Natural killer cell (primary cell): ENCODE results near the gene ADAM10. TPM values are rescaled to one million over a fixed set of nuclear protein-coding genes. Genes with fewer than 3 reads are reported as not detected.
A peak's percentile ranks its signal among the peaks of the same experiment; 100 is the strongest.

Experiments
- ATAC-seq, 3 donors: fragments of 150-1000 bp in 2 of 3; fragments of 200-7000 bp in 1 of 3; cut with Tn5 transposase; 1 replicate in 1 of 3; 2 replicates in 2 of 3; pipeline ENCODE4 v1.10.0; 2021; ENCODE audit warnings: mild to moderate bottlenecking in 2 of 3, moderate library complexity in 2 of 3
- DNase-seq, 2 donors: peaks; one replicate each; pipeline versions ENCODE4 v3.0.0 to v3.0.0-alpha.2; 2013 to 2021; ENCODE audit warnings: mixed read lengths in 1 of 2
- H3K27ac ChIP-seq: one replicate; pipeline ENCODE4 v1.5.1; 2013; ENCODE audit warnings: mild to moderate bottlenecking, low read length
- H3K27me3 ChIP-seq: one replicate; pipeline ENCODE4 v1.6.1; 2013; ENCODE audit warnings: low read length; ENCODE audit not compliant: control insufficient read depth, insufficient read depth
- H3K36me3 ChIP-seq: one replicate; pipeline ENCODE4 v1.6.1; 2013; ENCODE audit warnings: low read length; ENCODE audit not compliant: control insufficient read depth, insufficient read depth
- H3K4me1 ChIP-seq: one replicate; pipeline ENCODE4 v1.6.1; 2013; ENCODE audit warnings: low read length; ENCODE audit not compliant: control insufficient read depth, insufficient read depth
- H3K4me3 ChIP-seq: one replicate; pipeline ENCODE4 v1.5.1; 2013; ENCODE audit warnings: low read length
- H3K9me3 ChIP-seq: one replicate; pipeline ENCODE4 v1.6.1; 2013; ENCODE audit warnings: low read length; ENCODE audit not compliant: control insufficient read depth, insufficient read depth
- H3K27ac Mint-ChIP-seq, 2 donors: one replicate each; pipeline ENCODE4 v1.8.0; 2022; ENCODE audit warnings: mild to moderate bottlenecking in 2 of 2, mixed read lengths in 2 of 2, moderate library complexity in 1 of 2
- H3K27me3 Mint-ChIP-seq, 2 donors: one replicate each; pipeline ENCODE4 v1.8.0; 2022; ENCODE audit warnings: low read depth in 2 of 2, mixed read lengths in 2 of 2
- H3K36me3 Mint-ChIP-seq: one replicate; pipeline ENCODE4 v1.8.0; 2022; ENCODE audit warnings: mixed read lengths
- H3K4me1 Mint-ChIP-seq, 2 donors: one replicate each; pipeline ENCODE4 v1.8.0; 2022; ENCODE audit warnings: mixed read lengths in 2 of 2
- H3K4me3 Mint-ChIP-seq: one replicate; pipeline ENCODE4 v1.8.0; 2022; ENCODE audit warnings: mild to moderate bottlenecking, moderate library complexity, mixed read lengths
- H3K9me3 Mint-ChIP-seq, 2 donors: one replicate each; pipeline ENCODE4 v1.8.0; 2022; ENCODE audit warnings: mixed read lengths in 2 of 2
- CTCF ChIP-seq: fragments of 200-600 bp; IDR thresholded peaks from one replicate; pipeline ENCODE4 v1.8.0; 2022; ENCODE audit warnings: antibody characterized with exemption
- WGBS: methylation state at CpG from one replicate; pipeline ENCODE4 v1.1.7; 2013; ENCODE audit warnings: missing lambda C conversion rate; ENCODE audit not compliant: insufficient coverage; 5-methylcytosine and 5-hydroxymethylcytosine counted together
- intact Hi-C: fragments of 100-400 bp; cut with micrococcal nuclease; formaldehyde crosslinking; loops from one replicate; pipeline ENCODE4 v1.14.2; 2022
- total RNA-seq, 4 donors: library from RNA; stranded (reverse); fragments of 120-200 nt in 1 of 4; gene quantifications; one replicate each; pipeline versions ENCODE4 v1.2.3 to v1.2.4, GENCODE V29; 2013 to 2022

ADAM10 gene
- total RNA-seq, 3 donors from 2014 or later (not counting 1 experiment from before 2014, with no cell fraction given), result 223 to 297 (median 259) TPM

- peaks cover 12 to 15% of the 10 kb centered on the region in 2 donors for H3K4me1 Mint-ChIP-seq
- no peaks in the 10 kb centered on the region for H3K9me3 Mint-ChIP-seq
- WGBS, result 97% methylated on average over 4 of the region's 4 CpGs
- no peak overlapping the region for H3K4me3 Mint-ChIP-seq
- no peaks in the 10 kb centered on the region for H3K27me3 ChIP-seq
- no peaks in the 10 kb centered on the region for H3K4me1 ChIP-seq
- intact Hi-C loops, result no loop called here
- TF ChIP-seq CTCF, result no peak
- no peaks in the 10 kb centered on the region for H3K36me3 Mint-ChIP-seq
- no peak overlapping the region for H3K4me3 ChIP-seq
- DNase-seq, result no peak
- H3K27ac ChIP-seq, result no peak overlapping the region
- no peak for ATAC-seq
- H3K27me3 Mint-ChIP-seq, result no peaks in the 10 kb centered on the region
- no peaks in the 10 kb centered on the region for H3K9me3 ChIP-seq
- H3K36me3 ChIP-seq, result no peaks in the 10 kb centered on the region
- no peak overlapping the region for H3K27ac Mint-ChIP-seq
These were observed 177.0 kb downstream of the ADAM10 start for GRCh38 chr15:58572521-58572920.

GRCh38 chr15:58571491-58571890 lies 178.0 kb downstream of the ADAM10 start:
- no peak for TF ChIP-seq CTCF
- Histone ChIP-seq H3K4me1 (no peaks in the 10 kb centered on the region), H3K27me3 (no peaks in the 10 kb centered on the region), H3K27ac (no peak overlapping the region), H3K4me3 (no peak overlapping the region), H3K36me3 (no peaks in the 10 kb centered on the region), H3K9me3 (no peaks in the 10 kb centered on the region)
- 90% methylated on average over 6 of the region's 6 CpGs for WGBS
- Mint-ChIP-seq H3K27ac (no peak overlapping the region), H3K4me1 (peaks cover 12 to 15% of the 10 kb centered on the region in 2 donors), H3K4me3 (no peak overlapping the region), H3K27me3 (no peaks in the 10 kb centered on the region), H3K36me3 (no peaks in the 10 kb centered on the region), H3K9me3 (no peaks in the 10 kb centered on the region)
- intact Hi-C loops, result no loop called here
- no peak for DNase-seq
- ATAC-seq, result no peak

- Histone ChIP-seq H3K27ac (no peak overlapping the region), H3K36me3 (no peaks in the 10 kb centered on the region), H3K9me3 (no peaks in the 10 kb centered on the region), H3K27me3 (no peaks in the 10 kb centered on the region), H3K4me1 (no peaks in the 10 kb centered on the region), H3K4me3 (no peak overlapping the region)
- WGBS, result 95% methylated on average over 1 of the region's 1 CpG
- ATAC-seq (no peak), DNase-seq (no peak)
- no peak overlapping the region for H3K27ac Mint-ChIP-seq
- intact Hi-C loops, result no loop called here
- H3K9me3 Mint-ChIP-seq, result no peaks in the 10 kb centered on the region
- H3K36me3 Mint-ChIP-seq, result no peaks in the 10 kb centered on the region
- no peak for TF ChIP-seq CTCF
- H3K27me3 Mint-ChIP-seq, result no peaks in the 10 kb centered on the region
- peaks cover 9 to 18% of the 10 kb centered on the region in 2 donors for H3K4me1 Mint-ChIP-seq
- H3K4me3 Mint-ChIP-seq, result no peak overlapping the region
These were observed 180.1 kb downstream of the ADAM10 start for GRCh38 chr15:58569455-58569854.

GRCh38 chr15:58568157-58568571 lies 181.3 kb downstream of the ADAM10 start:
- WGBS, result 15% methylated on average over 2 of the region's 2 CpGs
- Histone ChIP-seq H3K36me3 (no peaks in the 10 kb centered on the region), H3K4me1 (no peaks in the 10 kb centered on the region), H3K9me3 (no peaks in the 10 kb centered on the region), H3K4me3 (no peak overlapping the region), H3K27ac (no peak overlapping the region), H3K27me3 (no peaks in the 10 kb centered on the region)
- intact Hi-C loops, result no loop called here
- Mint-ChIP-seq H3K27ac (peak overlapping the region; percentile 53 to 61), H3K4me3 (no peak overlapping the region), H3K36me3 (no peaks in the 10 kb centered on the region), H3K4me1 (peaks cover 9 to 18% of the 10 kb centered on the region in 2 donors), H3K27me3 (no peaks in the 10 kb centered on the region), H3K9me3 (no peaks in the 10 kb centered on the region)
- no peak for TF ChIP-seq CTCF
- peak in 1 of 3 donors; percentile 34 for ATAC-seq
- no peak for DNase-seq
